ENCODE results near the gene KHDC1. TPM values are rescaled to one million over a fixed set of nuclear protein-coding genes. Genes with fewer than 3 reads are reported as not detected.

Gene KHDC1
- total RNA-seq (2012; rRNA removed), result 1.6 and 1.7 TPM in 2 replicates
- polyA plus RNA-seq (2012; rRNA removed), result 4.1 and 5.5 TPM in 2 replicates
- 5.1 and 6.4 TPM in 2 replicates for polyA plus RNA-seq (2012; cell fraction: cytosol; rRNA removed)
- polyA plus RNA-seq (2012; cell fraction: nucleus; rRNA removed; ENCODE audit: low replicate concordance), result 13.5 and 15.3 TPM in 2 replicates
- percentile 63 among the genes with signal in this experiment for Bru-seq, nascent RNA
- BruChase-seq, experiment 1, labeled RNA remaining after a 6-hour chase, result percentile 62 among the genes with signal in this experiment
- BruChase-seq, experiment 2, labeled RNA remaining after a 2-hour chase, result percentile 52 among the genes with signal in this experiment
- long read RNA-seq, partial matches to known transcripts, result 3 of 12 reads
- long read RNA-seq, other reads (novel, unspliced or antisense), result 5 of 12 reads

DNA sequence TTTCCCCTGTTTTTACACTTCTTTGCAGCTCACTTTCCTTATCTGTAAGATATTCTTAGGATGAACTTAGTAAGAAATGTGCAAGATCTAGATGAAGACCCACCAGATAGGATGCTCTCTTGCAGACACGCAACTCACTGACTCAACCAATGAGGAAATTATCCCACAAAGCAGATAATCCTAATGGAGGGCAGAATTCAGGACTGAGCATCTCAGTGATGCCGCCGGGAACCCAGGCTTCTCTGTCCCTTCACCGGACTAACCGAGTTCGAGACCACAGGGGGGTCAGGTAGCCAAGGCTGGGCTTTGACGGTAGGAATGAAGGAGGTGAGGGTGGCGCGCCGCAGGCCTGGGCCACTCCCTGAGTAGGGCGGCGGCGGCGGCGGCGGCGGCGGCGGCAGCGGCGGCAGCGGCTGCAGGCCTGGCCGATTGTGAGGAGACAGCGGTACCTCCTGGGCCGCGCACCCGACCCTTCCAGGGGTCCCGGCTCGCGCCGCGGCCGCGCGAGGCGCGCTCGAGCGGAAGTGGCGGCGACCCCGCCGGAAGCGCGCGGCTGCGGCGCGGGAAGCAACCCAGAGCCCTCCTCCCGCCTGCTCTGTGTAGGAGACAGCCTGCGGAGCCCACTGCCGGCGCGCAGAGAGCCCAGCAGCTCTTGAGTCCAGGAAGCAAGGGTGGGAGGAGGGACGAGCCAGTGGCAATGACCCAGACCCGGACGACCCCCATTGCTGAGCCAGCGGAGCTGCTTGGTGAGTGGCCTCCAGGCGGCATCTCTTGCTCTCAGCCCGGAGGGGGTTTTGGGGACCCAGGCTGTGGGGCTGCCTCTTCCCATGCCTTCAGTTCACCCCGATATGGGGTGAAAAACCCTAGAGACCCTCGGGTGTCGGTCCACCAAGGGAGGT lies at the start of gene KHDC1:
TSS of gene KHDC1 (minus strand) at position 526 of the 899 bp plus-strand sequence. CDS start 20,679 bp downstream, outside the sequence.
- H4K5ac ChIP-seq (ENCODE audit: low read depth, low read length), result peak within 1 kb of the TSS; percentile 96
- ChIA-PET POLR2A (ENCODE audit: unreplicated experiment) (interaction anchor here (0.6 kb wide), 1 partner anchor 15 kb away, joined by 14 read pairs; no protein-coding TSS in a partner anchor), CTCF (no interaction called here)
- intact Hi-C loops (cut with micrococcal nuclease), result no loop called here
- no peaks in the 10 kb centered on the region for H4K20me1 ChIP-seq (ENCODE audit: insufficient read depth, low read length)
- dilution Hi-C loops (cut with HindIII; ENCODE audit: low sequenced_read_pairs, unreplicated experiment), result no loop called here
- peak within 1 kb of the TSS; percentile 98 for H3K4me2 ChIP-seq (ENCODE audit: low read depth, low read length)
- peak within 1 kb of the TSS; percentile 89 to 99 for H4K8ac ChIP-seq (ENCODE audit: low read depth in 2 of 2, low read length in 2 of 2)
- peaks cover 18% of the 10 kb centered on the region for H3K9me1 ChIP-seq (ENCODE audit: insufficient read depth, low read length)
- peak within 1 kb of the TSS; percentile 98 for H2AFZ ChIP-seq (replicated peaks; ENCODE audit: low read length, poor library complexity)
- peak within 1 kb of the TSS; percentile 92 for H2AK9ac ChIP-seq (replicated peaks; ENCODE audit: low read depth, low read length, poor library complexity)
- WGBS, 2 experiments (ENCODE audit: extremely low coverage in 2 of 2, insufficient read length in 1 of 2), result 1% methylated on average over 29 of the region's 63 CpGs; no CpG with 5 or more reads in 1 of the 2 experiments
- peaks cover 3% of the 10 kb centered on the region for H3K36me3 ChIP-seq (ENCODE audit: control insufficient read depth, insufficient read depth, low read length)
- H2AK5ac ChIP-seq (ENCODE audit: low read depth, low read length), result peak within 1 kb of the TSS; percentile 90
- H3K9me3 ChIP-seq (ENCODE audit: control insufficient read depth, insufficient read depth, low read length), result no peaks in the 10 kb centered on the region
- H3K4me3 ChIP-seq (ENCODE audit: insufficient read depth, low read depth, low read length), result peak within 1 kb of the TSS; percentile 97
- H3K27me3 ChIP-seq (ENCODE audit: control insufficient read depth, insufficient read depth, low read length), result no peaks in the 10 kb centered on the region
- H3K79me1 ChIP-seq (ENCODE audit: low read depth in 1 of 2, low read length in 2 of 2), result peaks cover 13 to 24% of the 10 kb centered on the region in 2 experiments; a peak in 3 of 4 replicates
- BruUV-seq (replicated peaks), result no TSS peak
- peak within 1 kb of the TSS; percentile 73 for H4K91ac ChIP-seq (ENCODE audit: insufficient read depth, low read depth, low read length)
- ATAC-seq (ENCODE audit: low read depth), result peak; percentile 93
- peak within 1 kb of the TSS; percentile 19; the same call in 1 of the 3 replicates for H2BK15ac ChIP-seq (ENCODE audit: low read depth, low read length)
- peak within 1 kb of the TSS; percentile 40 for H2BK5ac ChIP-seq (ENCODE audit: low read depth, low read length, poor library complexity, severe bottlenecking)
- peak within 1 kb of the TSS; percentile 66 for H2BK120ac ChIP-seq (ENCODE audit: low read depth, low read length)
- in situ Hi-C loops (cut with MboI; ENCODE audit: low sequenced_read_pairs), result no loop called here
- peak within 1 kb of the TSS; percentile 91 for H3K4ac ChIP-seq (ENCODE audit: low read depth, low read length)
- H3K56ac ChIP-seq (ENCODE audit: extremely low read depth, insufficient read depth, low read length), result peak within 1 kb of the TSS; percentile 70
- H3K14ac ChIP-seq (replicated peaks; ENCODE audit: low read depth, low read length), result peak within 1 kb of the TSS; percentile 91
- peak within 1 kb of the TSS; percentile 92 for H3K23ac ChIP-seq (ENCODE audit: low read depth, low read length)
- DNase-seq, result peak; percentile 54
- TF ChIP-seq, protein P1, sequence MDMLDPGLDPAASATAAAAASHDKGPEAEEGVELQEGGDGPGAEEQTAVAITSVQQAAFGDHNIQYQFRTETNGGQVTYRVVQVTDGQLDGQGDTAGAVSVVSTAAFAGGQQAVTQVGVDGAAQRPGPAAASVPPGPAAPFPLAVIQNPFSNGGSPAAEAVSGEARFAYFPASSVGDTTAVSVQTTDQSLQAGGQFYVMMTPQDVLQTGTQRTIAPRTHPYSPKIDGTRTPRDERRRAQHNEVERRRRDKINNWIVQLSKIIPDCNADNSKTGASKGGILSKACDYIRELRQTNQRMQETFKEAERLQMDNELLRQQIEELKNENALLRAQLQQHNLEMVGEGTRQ (IDR thresholded peaks at IDR 0.05; ENCODE audit: low read depth, low read length), result no peak
- TF ChIP-seq MAZ (IDR thresholded peaks at IDR 0.05; ENCODE audit: borderline replicate concordance, low read depth, low read length) (no peak), CTCF (conservative IDR thresholded peaks at IDR 0.05; ENCODE audit: low read depth, low read length) (peak; percentile 19; the same call in 1 of the 2 replicates)
- peak within 1 kb of the TSS; percentile 88 for H3K9ac ChIP-seq (ENCODE audit: low read depth, low read length)
- H3K4me1 ChIP-seq (ENCODE audit: control insufficient read depth, insufficient read depth, low read length), result no peaks in the 10 kb centered on the region
- H3K18ac ChIP-seq (ENCODE audit: low read depth, low read length), result peak within 1 kb of the TSS; percentile 48
- H3K27ac ChIP-seq (ENCODE audit: insufficient read depth, low read length), result peak within 1 kb of the TSS; percentile 80
- H2BK20ac ChIP-seq (ENCODE audit: low read depth, low read length), result no peak within 1 kb of the TSS; the same call in 1 of the 2 replicates
